HG03469 (cell line): ENCODE measurements around the gene MS4A4E.
"Not testable (repeated sequence)": the region's sequence is repeated elsewhere in the genome, so short reads cannot be mapped to it uniquely, and the experiment has no call there.

ENCODE experiments used
- ATAC-seq: cut with Tn5 transposase; IDR thresholded peaks from one replicate; pipeline ENCODE4 v1.9.1; 2021; ENCODE audit warnings: mild to moderate bottlenecking, moderate library complexity, moderate number of reproducible peaks; ENCODE audit not compliant: unreplicated experiment

The MS4A4E gene

GRCh38 chr11:60221692-60222091 lies 21.2 kb downstream of the MS4A4E start:
- ATAC-seq: no peak

- no peak for ATAC-seq
These were observed 21.8 kb downstream of the MS4A4E start for GRCh38 chr11:60221181-60221580.

GRCh38 chr11:60214386-60214785 lies 28.6 kb downstream of the MS4A4E start:
- ATAC-seq: no peak

- ATAC-seq: no peak
These were observed 31.7 kb downstream of the MS4A4E start for GRCh38 chr11:60211206-60211605.

- ATAC-seq: no peak
These were observed 33.0 kb downstream of the MS4A4E start for GRCh38 chr11:60209977-60210376.

GRCh38 chr11:60208951-60209350 lies 34.0 kb downstream of the MS4A4E start:
- no peak for ATAC-seq

GRCh38 chr11:60208146-60208895 lies 34.6 kb downstream of the MS4A4E start:
- ATAC-seq: no peak

GRCh38 chr11:60206616-60207015 lies 36.3 kb downstream of the MS4A4E start:
- no peak for ATAC-seq

GRCh38 chr11:60204922-60205321 lies 38.0 kb downstream of the MS4A4E start:
- peak; percentile 57 for ATAC-seq

GRCh38 chr11:60201334-60201733 lies 41.6 kb downstream of the MS4A4E start:
- ATAC-seq: not testable (repeated sequence)

GRCh38 chr11:60197442-60197841 lies 45.5 kb downstream of the MS4A4E start:
- ATAC-seq: no peak

- no peak for ATAC-seq
These were observed 47.0 kb downstream of the MS4A4E start for GRCh38 chr11:60195923-60196368.

- ATAC-seq: no peak
These were observed 48.4 kb downstream of the MS4A4E start for GRCh38 chr11:60194511-60194910.

GRCh38 chr11:60193687-60194433 lies 49.1 kb downstream of the MS4A4E start:
- ATAC-seq: peak; percentile 81

GRCh38 chr11:60192564-60192963 lies 50.4 kb downstream of the MS4A4E start:
- ATAC-seq: not testable (repeated sequence)

- ATAC-seq: not testable (repeated sequence)
These were observed 54.5 kb downstream of the MS4A4E start for GRCh38 chr11:60188481-60188880.

GRCh38 chr11:60186128-60186527 lies 56.8 kb downstream of the MS4A4E start:
- ATAC-seq: not testable (repeated sequence)

GRCh38 chr11:60185512-60185827 lies 57.5 kb downstream of the MS4A4E start:
- not testable (repeated sequence) for ATAC-seq

- peak; percentile 80 for ATAC-seq
These were observed 58.0 kb downstream of the MS4A4E start for GRCh38 chr11:60184824-60185511.

- ATAC-seq: no peak
These were observed 59.2 kb downstream of the MS4A4E start for GRCh38 chr11:60183591-60184205.
